Body of pancreas (tissue), 4 donors: ENCODE measurements around the gene LRFN4. TPM values are rescaled to one million over a fixed set of nuclear protein-coding genes. Genes with fewer than 3 reads are reported as not detected.

ENCODE experiments used
- ATAC-seq: fragments of 150-250 bp; one replicate; pipeline ENCODE4 v1.9.1; 2016
- DNase-seq, 4 donors: peaks; one replicate each; pipeline ENCODE4 v3.0.0-alpha.2; 2019
- H3K27ac ChIP-seq, 4 donors: fragments of 200-600 bp; sonication (generic); 1 replicate in 3 of 4; 2 replicates in 1 of 4; pipeline versions ENCODE4 v1.5.1 to v1.6.1; 2016 to 2019; ENCODE audit warnings: mild to moderate bottlenecking in 1 of 4, mixed read lengths in 1 of 4, moderate library complexity in 1 of 4
- H3K27me3 ChIP-seq, 2 donors: fragments of 200-600 bp; sonication (generic); one replicate each; pipeline ENCODE4 v1.6.0; 2016; ENCODE audit warnings: mild to moderate bottlenecking in 1 of 2
- H3K36me3 ChIP-seq, 2 donors: fragments of 200-600 bp; sonication (generic); replicated peaks in 1 of 2; 2 replicates each; pipeline ENCODE4 v1.5.1; 2016; ENCODE audit warnings: low read depth in 2 of 2; ENCODE audit not compliant: insufficient read depth in 1 of 2
- H3K4me1 ChIP-seq: fragments of 200-600 bp; sonication (generic); one replicate; pipeline ENCODE4 v1.6.0; 2016
- H3K4me3 ChIP-seq, 2 donors: fragments of 200-600 bp; sonication (generic); 1 replicate in 1 of 2; 2 replicates in 1 of 2; pipeline ENCODE4 v1.5.1; 2016 to 2019
- H3K9me3 ChIP-seq, 3 donors: fragments of 200-600 bp; sonication (generic); 1 replicate in 2 of 3; 2 replicates in 1 of 3; pipeline ENCODE4 v1.5.1; 2016
- POLR2A ChIP-seq, 3 donors: fragments of 450-650 bp; IDR thresholded peaks; one replicate each; pipeline ENCODE4 v1.6.1; 2016; ENCODE audit warnings: antibody characterized with exemption in 3 of 3, mild to moderate bottlenecking in 2 of 3
- WGBS, 2 donors: methylation state at CpG; one replicate each; pipeline ENCODE4 v1.1.5; 2017; 5-methylcytosine and 5-hydroxymethylcytosine counted together
- intact Hi-C: fragments of 100-400 bp; cut with DNase I; formaldehyde crosslinking; loops from one replicate; pipeline ENCODE4 v1.15.1; 2023
- total RNA-seq, 2 donors: library from RNA; depleted of rRNA; stranded (reverse); fragments of >200 nt; gene quantifications; one replicate each; pipeline ENCODE4 v1.1.0, GENCODE V29; 2016
- TF ChIP-seq, protein P1 (sequence below), 7 experiments: fragments of 450-650 bp in 4 of 7; fragments of 200-600 bp in 3 of 7; sonication (generic) in 3 of 7; IDR thresholded peaks; one replicate each; pipeline ENCODE4 v1.5.1; 2016 to 2019; ENCODE audit warnings: antibody characterized with exemption in 7 of 7

The LRFN4 gene
- total RNA-seq, 2 donors from 2014 or later = 2.3 to 3.0 TPM

DNA sequence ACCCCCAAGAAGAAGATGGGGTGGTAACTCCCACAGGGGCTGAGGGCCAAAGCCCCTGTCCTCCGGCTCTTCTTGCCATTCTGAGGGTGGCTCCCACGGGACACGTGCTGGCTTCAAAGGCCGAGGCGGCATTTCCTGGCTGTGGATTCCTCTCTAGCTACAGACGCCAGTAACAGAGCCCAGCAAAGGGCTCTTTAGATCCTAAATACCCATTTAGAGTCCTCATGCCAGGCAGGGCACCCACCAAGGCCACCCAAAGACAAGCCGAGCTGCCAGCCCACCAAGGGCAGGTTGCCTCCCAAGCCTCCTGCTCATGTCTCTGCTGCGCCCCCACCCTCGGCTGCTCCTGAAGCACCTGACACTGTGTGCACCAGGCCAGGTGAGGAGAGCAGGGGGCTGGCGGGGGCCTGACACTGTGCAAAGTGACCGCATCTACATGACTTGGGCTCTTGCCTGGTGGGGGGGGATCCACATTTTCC lies 5.7 kb downstream of the LRFN4 start:
- ATAC-seq (no peak), DNase-seq (no peak)
- 92 to 100% methylated on average over 2 to 11 of the region's 11 CpGs for WGBS, 2 donors
- H3K9me3 ChIP-seq = no peaks in the 10 kb centered on the region
- no peak overlapping the region for H3K4me3 ChIP-seq
- TF ChIP-seq, protein P1, sequence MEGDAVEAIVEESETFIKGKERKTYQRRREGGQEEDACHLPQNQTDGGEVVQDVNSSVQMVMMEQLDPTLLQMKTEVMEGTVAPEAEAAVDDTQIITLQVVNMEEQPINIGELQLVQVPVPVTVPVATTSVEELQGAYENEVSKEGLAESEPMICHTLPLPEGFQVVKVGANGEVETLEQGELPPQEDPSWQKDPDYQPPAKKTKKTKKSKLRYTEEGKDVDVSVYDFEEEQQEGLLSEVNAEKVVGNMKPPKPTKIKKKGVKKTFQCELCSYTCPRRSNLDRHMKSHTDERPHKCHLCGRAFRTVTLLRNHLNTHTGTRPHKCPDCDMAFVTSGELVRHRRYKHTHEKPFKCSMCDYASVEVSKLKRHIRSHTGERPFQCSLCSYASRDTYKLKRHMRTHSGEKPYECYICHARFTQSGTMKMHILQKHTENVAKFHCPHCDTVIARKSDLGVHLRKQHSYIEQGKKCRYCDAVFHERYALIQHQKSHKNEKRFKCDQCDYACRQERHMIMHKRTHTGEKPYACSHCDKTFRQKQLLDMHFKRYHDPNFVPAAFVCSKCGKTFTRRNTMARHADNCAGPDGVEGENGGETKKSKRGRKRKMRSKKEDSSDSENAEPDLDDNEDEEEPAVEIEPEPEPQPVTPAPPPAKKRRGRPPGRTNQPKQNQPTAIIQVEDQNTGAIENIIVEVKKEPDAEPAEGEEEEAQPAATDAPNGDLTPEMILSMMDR (IDR thresholded peaks at IDR 0.05) = no peak
- no peak for TF ChIP-seq POLR2A (IDR thresholded peaks at IDR 0.05)
- H3K27me3 ChIP-seq = no peaks in the 10 kb centered on the region
- intact Hi-C loops = no loop called here
- H3K36me3 ChIP-seq = no peaks in the 10 kb centered on the region
- no peak overlapping the region for H3K27ac ChIP-seq
- no peaks in the 10 kb centered on the region for H3K4me1 ChIP-seq

DNA sequence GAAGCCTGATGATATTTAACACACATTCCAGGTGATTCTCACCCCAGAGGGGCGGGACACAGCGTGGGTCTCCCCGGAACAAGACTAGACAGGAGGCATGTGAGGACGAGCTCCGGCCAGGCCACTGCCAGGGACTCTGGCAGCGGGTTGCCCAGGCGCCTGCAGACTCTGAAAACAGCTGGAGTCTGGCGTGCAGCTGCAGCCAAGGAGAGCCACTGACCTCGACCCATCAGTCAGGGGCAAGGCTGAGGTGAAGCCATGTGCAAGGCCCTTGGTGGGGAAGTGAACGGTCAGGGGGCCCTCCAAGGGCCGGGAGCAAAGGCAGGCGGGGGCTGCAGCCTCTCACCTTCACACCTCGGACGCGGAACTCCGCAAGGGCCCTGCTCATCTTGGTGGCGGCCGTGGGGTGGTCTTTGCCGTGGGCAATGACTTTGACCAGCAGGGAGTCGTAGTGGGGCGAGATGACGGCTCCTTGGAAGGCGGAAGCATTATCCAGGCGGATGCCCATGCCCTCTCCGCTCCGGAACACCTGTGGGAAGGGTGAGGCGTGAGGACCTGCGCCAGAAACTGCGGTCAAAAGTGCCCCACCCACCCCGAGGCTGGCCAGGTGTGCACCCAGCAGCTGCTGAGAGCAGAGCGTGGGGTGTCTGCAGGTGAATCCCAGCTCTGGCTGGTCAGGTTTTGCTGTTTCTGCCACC lies 6.7 kb downstream of the LRFN4 start:
- Histone ChIP-seq H3K4me3 (no peak overlapping the region), H3K9me3 (no peaks in the 10 kb centered on the region), H3K27ac (no peak overlapping the region), H3K4me1 (peaks cover 2% of the 10 kb centered on the region), H3K36me3 (no peaks in the 10 kb centered on the region), H3K27me3 (no peaks in the 10 kb centered on the region)
- no peak for TF ChIP-seq POLR2A (IDR thresholded peaks at IDR 0.05)
- TF ChIP-seq, protein P1 (IDR thresholded peaks at IDR 0.05) = no peak
- no peak for ATAC-seq
- 67 to 90% methylated on average over 1 to 31 of the region's 31 CpGs for WGBS, 2 donors
- intact Hi-C loops = no loop called here
- DNase-seq = no peak

- DNase-seq = no peak
- no peak for ATAC-seq
- no peaks in the 10 kb centered on the region for H3K9me3 ChIP-seq
- no peak overlapping the region for H3K27ac ChIP-seq
- H3K27me3 ChIP-seq = no peaks in the 10 kb centered on the region
- WGBS, 2 donors = 84 to 85% methylated on average over 27 to 31 of the region's 35 CpGs
- TF ChIP-seq, protein P1 (IDR thresholded peaks at IDR 0.05) = no peak
- TF ChIP-seq POLR2A (IDR thresholded peaks at IDR 0.05) = no peak
- no peak overlapping the region for H3K4me3 ChIP-seq
- no peaks in the 10 kb centered on the region for H3K36me3 ChIP-seq
- intact Hi-C loops = no loop called here
- H3K4me1 ChIP-seq = peaks cover 6% of the 10 kb centered on the region
Measured at GRCh38 chr11:66864172-66864901, 7.5 kb downstream of the LRFN4 start.

- Histone ChIP-seq H3K9me3 (no peaks in the 10 kb centered on the region), H3K4me1 (peaks cover 6% of the 10 kb centered on the region), H3K27me3 (no peaks in the 10 kb centered on the region), H3K4me3 (no peak overlapping the region), H3K36me3 (no peaks in the 10 kb centered on the region), H3K27ac (no peak overlapping the region)
- WGBS, 2 donors = 89 to 91% methylated on average over 22 to 23 of the region's 23 CpGs
- ATAC-seq (no peak), DNase-seq (no peak)
- TF ChIP-seq POLR2A (IDR thresholded peaks at IDR 0.05) = no peak
- TF ChIP-seq, protein P1 (IDR thresholded peaks at IDR 0.05) = no peak
- intact Hi-C loops = no loop called here
Measured at GRCh38 chr11:66864924-66865697, 8.2 kb downstream of the LRFN4 start.
